H1 (cell line): ENCODE results near the gene CUEDC2. TPM values are rescaled to one million over a fixed set of nuclear protein-coding genes. Genes with fewer than 3 reads are reported as not detected.

Source experiments
- NANOG ChIP-seq: IDR thresholded peaks from 2 replicates; pipeline ENCODE4 v1.6.1; 2011; ENCODE audit warnings: low read length, low read depth, mild to moderate bottlenecking, inconsistent platforms; ENCODE audit not compliant: insufficient read depth, poor library complexity, severe bottlenecking
- RFX5 ChIP-seq: IDR thresholded peaks from 2 replicates; pipeline ENCODE4 v1.6.1; 2011; ENCODE audit warnings: low read depth, low read length, improper control_type of control experiment, borderline replicate concordance
- SP4 ChIP-seq: IDR thresholded peaks from 2 replicates; pipeline ENCODE4 v1.6.1; 2012; ENCODE audit warnings: low read length, inconsistent platforms
- polyA plus RNA-seq, 7 experiments: library from polyadenylated mRNA; depleted of rRNA in 3 of 7; stranded (reverse) in 5 of 7; unstranded in 2 of 7; fragments of >200 nt in 5 of 7; fragments of 200-250 nt in 2 of 7; gene quantifications; 1 replicate in 5 of 7; 2 replicates in 1 of 7; 4 replicates in 1 of 7; pipeline versions ENCODE4 v1.2.1 to v1.2.3, GENCODE V29; 2011 to 2013; ENCODE audit warnings: missing spikeins in 2 of 7, mixed read lengths in 2 of 7
- total RNA-seq: library from RNA; stranded (reverse); fragmentation: NEBNext Ultra II Directional; extraction: Animal tissue kit (Norgen Biotek cat#: 25700); gene quantifications from 2 replicates; pipeline ENCODE4 v1.2.1, GENCODE V29; 2021
- TF ChIP-seq, protein P1 (sequence below): fragments of 300-600 bp; sonication (generic); IDR thresholded peaks from 2 replicates; pipeline ENCODE4 v1.7.1; 2012; ENCODE audit warnings: low read length, moderate library complexity, mild to moderate bottlenecking, inconsistent platforms; ENCODE audit not compliant: insufficient replicate concordance

CUEDC2 gene
- total and polyA plus RNA-seq, 2 of the 8 experiments (the other 6 are each of a cell fraction or from before 2014, with no cell fraction given), result 41.7 to 55.2 TPM

DNA sequence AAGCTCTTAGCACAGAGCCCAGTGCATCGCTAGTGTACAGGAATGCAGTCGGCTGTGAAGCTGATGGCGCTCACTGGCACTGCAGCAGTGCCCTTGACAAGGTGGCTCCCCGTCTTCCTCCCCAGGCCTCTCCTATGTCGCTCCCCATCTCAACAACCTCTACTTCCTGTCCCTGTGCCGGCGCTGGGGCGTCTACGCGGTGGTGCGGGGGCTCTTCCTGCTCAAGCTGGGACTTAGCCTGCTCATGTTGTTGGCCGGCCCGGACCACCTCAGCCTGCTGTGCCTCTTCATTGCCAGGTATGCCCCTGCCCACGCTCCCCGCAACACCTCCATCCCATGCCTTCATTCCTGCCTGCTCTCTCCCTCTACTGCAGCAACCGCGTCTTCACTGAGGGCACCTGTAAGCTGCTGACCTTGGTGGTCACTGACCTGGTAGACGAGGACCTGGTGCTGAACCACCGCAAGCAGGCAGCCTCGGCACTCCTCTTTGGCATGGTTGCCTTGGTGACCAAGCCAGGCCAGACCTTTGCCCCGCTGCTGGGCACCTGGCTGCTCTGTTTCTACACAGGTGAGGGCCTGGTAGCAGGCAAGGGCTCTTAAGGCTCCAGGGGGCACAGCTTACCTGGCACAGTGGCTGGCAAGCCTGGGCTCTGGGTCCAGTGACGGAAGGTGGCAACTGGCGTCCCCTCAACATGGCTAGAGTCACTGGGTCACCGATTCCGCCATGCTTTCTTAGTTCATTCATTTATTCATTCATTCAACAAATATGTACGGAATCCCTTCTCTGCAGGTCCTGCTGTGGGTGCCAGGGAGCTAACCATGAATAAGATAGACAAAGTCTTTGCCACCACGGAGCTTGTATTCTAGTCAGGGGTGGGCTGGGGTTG, 41.3 kb upstream of the CUEDC2 start (continued):
- TF ChIP-seq, protein P1, sequence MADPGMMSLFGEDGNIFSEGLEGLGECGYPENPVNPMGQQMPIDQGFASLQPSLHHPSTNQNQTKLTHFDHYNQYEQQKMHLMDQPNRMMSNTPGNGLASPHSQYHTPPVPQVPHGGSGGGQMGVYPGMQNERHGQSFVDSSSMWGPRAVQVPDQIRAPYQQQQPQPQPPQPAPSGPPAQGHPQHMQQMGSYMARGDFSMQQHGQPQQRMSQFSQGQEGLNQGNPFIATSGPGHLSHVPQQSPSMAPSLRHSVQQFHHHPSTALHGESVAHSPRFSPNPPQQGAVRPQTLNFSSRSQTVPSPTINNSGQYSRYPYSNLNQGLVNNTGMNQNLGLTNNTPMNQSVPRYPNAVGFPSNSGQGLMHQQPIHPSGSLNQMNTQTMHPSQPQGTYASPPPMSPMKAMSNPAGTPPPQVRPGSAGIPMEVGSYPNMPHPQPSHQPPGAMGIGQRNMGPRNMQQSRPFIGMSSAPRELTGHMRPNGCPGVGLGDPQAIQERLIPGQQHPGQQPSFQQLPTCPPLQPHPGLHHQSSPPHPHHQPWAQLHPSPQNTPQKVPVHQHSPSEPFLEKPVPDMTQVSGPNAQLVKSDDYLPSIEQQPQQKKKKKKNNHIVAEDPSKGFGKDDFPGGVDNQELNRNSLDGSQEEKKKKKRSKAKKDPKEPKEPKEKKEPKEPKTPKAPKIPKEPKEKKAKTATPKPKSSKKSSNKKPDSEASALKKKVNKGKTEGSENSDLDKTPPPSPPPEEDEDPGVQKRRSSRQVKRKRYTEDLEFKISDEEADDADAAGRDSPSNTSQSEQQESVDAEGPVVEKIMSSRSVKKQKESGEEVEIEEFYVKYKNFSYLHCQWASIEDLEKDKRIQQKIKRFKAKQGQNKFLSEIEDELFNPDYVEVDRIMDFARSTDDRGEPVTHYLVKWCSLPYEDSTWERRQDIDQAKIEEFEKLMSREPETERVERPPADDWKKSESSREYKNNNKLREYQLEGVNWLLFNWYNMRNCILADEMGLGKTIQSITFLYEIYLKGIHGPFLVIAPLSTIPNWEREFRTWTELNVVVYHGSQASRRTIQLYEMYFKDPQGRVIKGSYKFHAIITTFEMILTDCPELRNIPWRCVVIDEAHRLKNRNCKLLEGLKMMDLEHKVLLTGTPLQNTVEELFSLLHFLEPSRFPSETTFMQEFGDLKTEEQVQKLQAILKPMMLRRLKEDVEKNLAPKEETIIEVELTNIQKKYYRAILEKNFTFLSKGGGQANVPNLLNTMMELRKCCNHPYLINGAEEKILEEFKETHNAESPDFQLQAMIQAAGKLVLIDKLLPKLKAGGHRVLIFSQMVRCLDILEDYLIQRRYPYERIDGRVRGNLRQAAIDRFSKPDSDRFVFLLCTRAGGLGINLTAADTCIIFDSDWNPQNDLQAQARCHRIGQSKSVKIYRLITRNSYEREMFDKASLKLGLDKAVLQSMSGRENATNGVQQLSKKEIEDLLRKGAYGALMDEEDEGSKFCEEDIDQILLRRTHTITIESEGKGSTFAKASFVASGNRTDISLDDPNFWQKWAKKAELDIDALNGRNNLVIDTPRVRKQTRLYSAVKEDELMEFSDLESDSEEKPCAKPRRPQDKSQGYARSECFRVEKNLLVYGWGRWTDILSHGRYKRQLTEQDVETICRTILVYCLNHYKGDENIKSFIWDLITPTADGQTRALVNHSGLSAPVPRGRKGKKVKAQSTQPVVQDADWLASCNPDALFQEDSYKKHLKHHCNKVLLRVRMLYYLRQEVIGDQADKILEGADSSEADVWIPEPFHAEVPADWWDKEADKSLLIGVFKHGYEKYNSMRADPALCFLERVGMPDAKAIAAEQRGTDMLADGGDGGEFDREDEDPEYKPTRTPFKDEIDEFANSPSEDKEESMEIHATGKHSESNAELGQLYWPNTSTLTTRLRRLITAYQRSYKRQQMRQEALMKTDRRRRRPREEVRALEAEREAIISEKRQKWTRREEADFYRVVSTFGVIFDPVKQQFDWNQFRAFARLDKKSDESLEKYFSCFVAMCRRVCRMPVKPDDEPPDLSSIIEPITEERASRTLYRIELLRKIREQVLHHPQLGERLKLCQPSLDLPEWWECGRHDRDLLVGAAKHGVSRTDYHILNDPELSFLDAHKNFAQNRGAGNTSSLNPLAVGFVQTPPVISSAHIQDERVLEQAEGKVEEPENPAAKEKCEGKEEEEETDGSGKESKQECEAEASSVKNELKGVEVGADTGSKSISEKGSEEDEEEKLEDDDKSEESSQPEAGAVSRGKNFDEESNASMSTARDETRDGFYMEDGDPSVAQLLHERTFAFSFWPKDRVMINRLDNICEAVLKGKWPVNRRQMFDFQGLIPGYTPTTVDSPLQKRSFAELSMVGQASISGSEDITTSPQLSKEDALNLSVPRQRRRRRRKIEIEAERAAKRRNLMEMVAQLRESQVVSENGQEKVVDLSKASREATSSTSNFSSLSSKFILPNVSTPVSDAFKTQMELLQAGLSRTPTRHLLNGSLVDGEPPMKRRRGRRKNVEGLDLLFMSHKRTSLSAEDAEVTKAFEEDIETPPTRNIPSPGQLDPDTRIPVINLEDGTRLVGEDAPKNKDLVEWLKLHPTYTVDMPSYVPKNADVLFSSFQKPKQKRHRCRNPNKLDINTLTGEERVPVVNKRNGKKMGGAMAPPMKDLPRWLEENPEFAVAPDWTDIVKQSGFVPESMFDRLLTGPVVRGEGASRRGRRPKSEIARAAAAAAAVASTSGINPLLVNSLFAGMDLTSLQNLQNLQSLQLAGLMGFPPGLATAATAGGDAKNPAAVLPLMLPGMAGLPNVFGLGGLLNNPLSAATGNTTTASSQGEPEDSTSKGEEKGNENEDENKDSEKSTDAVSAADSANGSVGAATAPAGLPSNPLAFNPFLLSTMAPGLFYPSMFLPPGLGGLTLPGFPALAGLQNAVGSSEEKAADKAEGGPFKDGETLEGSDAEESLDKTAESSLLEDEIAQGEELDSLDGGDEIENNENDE, result no peak
- TF ChIP-seq RFX5 (no peak), SP4 (no peak), NANOG (no peak)
